ENCODE measurements around the gene EFNB2. TPM values are rescaled to one million over a fixed set of nuclear protein-coding genes. Genes with fewer than 3 reads are reported as not detected.

Gene EFNB2, protein sequence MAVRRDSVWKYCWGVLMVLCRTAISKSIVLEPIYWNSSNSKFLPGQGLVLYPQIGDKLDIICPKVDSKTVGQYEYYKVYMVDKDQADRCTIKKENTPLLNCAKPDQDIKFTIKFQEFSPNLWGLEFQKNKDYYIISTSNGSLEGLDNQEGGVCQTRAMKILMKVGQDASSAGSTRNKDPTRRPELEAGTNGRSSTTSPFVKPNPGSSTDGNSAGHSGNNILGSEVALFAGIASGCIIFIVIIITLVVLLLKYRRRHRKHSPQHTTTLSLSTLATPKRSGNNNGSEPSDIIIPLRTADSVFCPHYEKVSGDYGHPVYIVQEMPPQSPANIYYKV
- 69.5 and 80.3 TPM in 2 replicates for total RNA-seq
- 42.0 and 50.4 TPM in 2 replicates for polyA plus RNA-seq
- 46.0 and 47.8 TPM in 2 replicates for polyA plus RNA-seq (2011; cell fraction: cytosol; rRNA removed)
- polyA plus RNA-seq (2011; cell fraction: nucleus; rRNA removed) = 125 and 151 TPM in 2 replicates
- polyA plus RNA-seq (2012) = 26.2 and 34.6 TPM in 2 replicates
- 97.3 and 109 TPM in 2 replicates for polyA minus RNA-seq
- 0.51 TPM for polyA minus RNA-seq (2011; cell fraction: cytosol; rRNA and poly(A)+ RNA removed)
- polyA minus RNA-seq (2011; cell fraction: nucleus; rRNA and poly(A)+ RNA removed) = 147 and 153 TPM in 2 replicates
- percentile 99 among the genes with signal in this experiment for Bru-seq, nascent RNA
- percentile 82 among the genes with signal in this experiment for BruChase-seq, experiment 1, labeled RNA remaining after a 6-hour chase
- BruChase-seq, experiment 2, labeled RNA remaining after a 2-hour chase = percentile 97 among the genes with signal in this experiment
- long read RNA-seq, full-length matches to known transcripts = 22 of 51 reads
- long read RNA-seq, partial matches to known transcripts = 1 of 51 reads
- long read RNA-seq, other reads (novel, unspliced or antisense) = 28 of 51 reads

DNA sequence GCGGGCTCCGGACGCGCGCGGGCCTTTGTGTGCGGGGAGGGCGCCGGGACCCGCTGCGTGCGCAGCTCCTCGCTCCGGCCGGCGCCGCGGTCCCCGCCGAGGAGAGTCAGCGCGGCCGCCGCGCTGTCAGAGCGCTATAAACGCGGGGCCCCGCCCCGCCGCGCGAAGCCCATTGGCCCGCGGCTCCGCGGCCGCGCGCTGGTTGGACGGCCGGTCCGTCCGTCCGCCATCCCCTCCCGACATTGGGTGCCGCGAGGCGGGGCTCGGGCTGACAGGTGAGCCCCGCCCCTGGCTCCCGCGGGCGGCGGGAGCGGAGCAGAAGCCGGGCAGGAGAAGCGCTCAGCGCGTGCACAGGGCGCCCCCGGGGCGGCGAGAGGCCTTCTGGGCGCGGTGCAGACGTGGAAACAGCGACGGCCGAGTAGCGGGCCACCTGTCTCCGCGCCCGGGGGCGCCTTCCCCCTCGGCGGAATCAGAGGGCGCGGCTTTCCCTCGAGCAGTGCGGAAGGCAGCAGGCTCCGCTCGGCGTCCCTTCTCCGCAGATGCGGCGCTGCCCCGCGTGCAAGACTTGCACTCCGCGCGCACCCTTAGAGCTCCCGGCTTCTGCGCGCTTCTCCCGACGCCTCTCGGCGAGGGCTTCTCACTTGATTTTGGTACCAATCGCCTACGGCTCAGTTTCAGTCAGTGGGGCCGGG lies at the start of gene EFNB2:
Gene EFNB2, minus strand, starts transcription at position 111 of the 692 bp plus-strand sequence. CDS start 698 bp downstream, outside the sequence.
- Histone ChIP-seq H3K27ac (ENCODE audit: insufficient read depth, low read depth, low read length) (peak within 1 kb of the TSS; percentile 85), H3K4me2 (ENCODE audit: insufficient read depth, low read length) (peak within 1 kb of the TSS; percentile 80), H4K20me1 (replicated peaks; ENCODE audit: control insufficient read depth, extremely low read depth, insufficient read depth, low read length) (peaks cover 3% of the 10 kb centered on the region), H3K4me1 (ENCODE audit: control insufficient read depth, extremely low read depth, insufficient read depth, low read length) (peaks cover 44% of the 10 kb centered on the region), H3K9ac (replicated peaks; ENCODE audit: extremely low read depth, insufficient read depth, low read length) (peak within 1 kb of the TSS; percentile 93), H2AFZ (ENCODE audit: low read depth, low read length) (peak within 1 kb of the TSS; percentile 56), H3K79me2 (ENCODE audit: control insufficient read depth, insufficient read depth, low read length) (peaks cover 35% of the 10 kb centered on the region), H3K36me3 (ENCODE audit: control insufficient read depth in 2 of 2, extremely low read depth in 1 of 2, insufficient read depth in 2 of 2, low read length in 2 of 2) (no peaks in the 10 kb centered on the region), H3K4me3 (replicated peaks in 1 of 3; ENCODE audit: insufficient read depth in 1 of 3, low read depth in 1 of 3, low read length in 3 of 3) (peak within 1 kb of the TSS; percentile 75 to 95 (median 87)), H3K9me1 (replicated peaks; ENCODE audit: control insufficient read depth, extremely low read depth, insufficient read depth, low read length) (no peaks in the 10 kb centered on the region), H3K9me3 (replicated peaks; ENCODE audit: control insufficient read depth, insufficient read depth, low read length) (no peaks in the 10 kb centered on the region), H3K27me3 (ENCODE audit: control insufficient read depth in 2 of 2, insufficient read depth in 2 of 2, low read length in 2 of 2) (no peaks in the 10 kb centered on the region)
- no TSS peak for BruUV-seq (replicated peaks)
- FAIRE-seq (peak; percentile 80), DNase-seq (ENCODE audit: low read depth, low spot score) (peak; percentile 93)
- TF ChIP-seq FOS (IDR thresholded peaks at IDR 0.05; ENCODE audit: borderline replicate concordance, insufficient read depth, low read length) = no peak
- no peak for TF ChIP-seq JUN (IDR thresholded peaks at IDR 0.05; ENCODE audit: borderline replicate concordance, insufficient read depth, insufficient read length, low read depth)
- no peak for TF ChIP-seq MYC (IDR thresholded peaks at IDR 0.05; ENCODE audit: low read depth, low read length)
- TF ChIP-seq, protein P1, sequence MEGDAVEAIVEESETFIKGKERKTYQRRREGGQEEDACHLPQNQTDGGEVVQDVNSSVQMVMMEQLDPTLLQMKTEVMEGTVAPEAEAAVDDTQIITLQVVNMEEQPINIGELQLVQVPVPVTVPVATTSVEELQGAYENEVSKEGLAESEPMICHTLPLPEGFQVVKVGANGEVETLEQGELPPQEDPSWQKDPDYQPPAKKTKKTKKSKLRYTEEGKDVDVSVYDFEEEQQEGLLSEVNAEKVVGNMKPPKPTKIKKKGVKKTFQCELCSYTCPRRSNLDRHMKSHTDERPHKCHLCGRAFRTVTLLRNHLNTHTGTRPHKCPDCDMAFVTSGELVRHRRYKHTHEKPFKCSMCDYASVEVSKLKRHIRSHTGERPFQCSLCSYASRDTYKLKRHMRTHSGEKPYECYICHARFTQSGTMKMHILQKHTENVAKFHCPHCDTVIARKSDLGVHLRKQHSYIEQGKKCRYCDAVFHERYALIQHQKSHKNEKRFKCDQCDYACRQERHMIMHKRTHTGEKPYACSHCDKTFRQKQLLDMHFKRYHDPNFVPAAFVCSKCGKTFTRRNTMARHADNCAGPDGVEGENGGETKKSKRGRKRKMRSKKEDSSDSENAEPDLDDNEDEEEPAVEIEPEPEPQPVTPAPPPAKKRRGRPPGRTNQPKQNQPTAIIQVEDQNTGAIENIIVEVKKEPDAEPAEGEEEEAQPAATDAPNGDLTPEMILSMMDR (IDR thresholded peaks at IDR 0.05; ENCODE audit: extremely low read depth in 1 of 2, insufficient read depth in 1 of 2, low read depth in 1 of 2, low read length in 2 of 2) = no peak
- TF ChIP-seq, protein P2, sequence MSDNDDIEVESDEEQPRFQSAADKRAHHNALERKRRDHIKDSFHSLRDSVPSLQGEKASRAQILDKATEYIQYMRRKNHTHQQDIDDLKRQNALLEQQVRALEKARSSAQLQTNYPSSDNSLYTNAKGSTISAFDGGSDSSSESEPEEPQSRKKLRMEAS (IDR thresholded peaks at IDR 0.05; ENCODE audit: insufficient read depth, insufficient read length) = no peak
- peak; percentile 99 for TF ChIP-seq POLR2A (IDR thresholded peaks at IDR 0.05; ENCODE audit: low read depth, low read length)
- no peak for TF ChIP-seq GATA2 (IDR thresholded peaks at IDR 0.05; ENCODE audit: insufficient read depth, insufficient read length, low read depth, low read length)
- TF ChIP-seq EZH2 (IDR thresholded peaks at IDR 0.05; ENCODE audit: borderline replicate concordance, low read depth, low read length, severe bottlenecking) = no peak
- peak; percentile 99 for TF ChIP-seq POLR2AphosphoS5 (IDR thresholded peaks at IDR 0.05; ENCODE audit: insufficient read depth, low read depth, low read length)
- ChIA-PET POLR2A (interaction anchor here (0.7 to 1.5 kb wide), 7 partner anchors 12 to 419 kb away, joined by 3 to 8 read pairs (median 4); no protein-coding TSS in a partner anchor), CTCF (interaction anchor here (0.7 to 5.0 kb wide), 41 partner anchors 10 to 1964 kb away, joined by 3 to 60 read pairs (median 5); partner anchors contain the start of gene ARGLU1)
- dilution Hi-C loops (cut with MboI; ENCODE audit: extremely low pct_ligation_motif_present, low sequenced_read_pairs) (no loop called here), intact Hi-C loops (cut with micrococcal nuclease) (loop anchor here (1.0 to 10.0 kb wide), 17 partner anchors 32 to 1964 kb away; no protein-coding TSS in a partner anchor)
